ENCODE results near the gene TMEM207.

TMEM207 gene

DNA sequence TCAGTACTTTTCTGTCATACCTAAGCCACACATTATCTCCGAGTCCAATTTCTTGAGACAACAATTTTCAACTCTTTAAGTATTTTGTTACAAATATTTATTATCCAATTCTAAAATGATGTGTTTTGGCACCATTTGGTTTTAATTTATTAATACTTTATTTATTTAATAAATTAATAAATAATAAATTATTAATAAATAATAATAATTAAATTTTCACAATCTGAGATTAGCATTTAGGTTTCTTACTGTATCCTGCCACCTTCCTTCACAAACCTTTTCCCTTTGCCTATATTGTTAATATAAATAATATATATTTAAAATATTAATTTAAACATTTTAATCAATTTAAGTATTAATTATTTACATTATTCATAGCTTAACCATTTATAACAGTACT is 23.9 kb downstream of the TMEM207 start:
- no peak for DNase-seq (ENCODE audit: extremely low read depth, low read depth)
- H3K4me3 ChIP-seq (replicated peaks; ENCODE audit: low read depth, low read length) = no peak overlapping the region
- TF ChIP-seq, protein P1, sequence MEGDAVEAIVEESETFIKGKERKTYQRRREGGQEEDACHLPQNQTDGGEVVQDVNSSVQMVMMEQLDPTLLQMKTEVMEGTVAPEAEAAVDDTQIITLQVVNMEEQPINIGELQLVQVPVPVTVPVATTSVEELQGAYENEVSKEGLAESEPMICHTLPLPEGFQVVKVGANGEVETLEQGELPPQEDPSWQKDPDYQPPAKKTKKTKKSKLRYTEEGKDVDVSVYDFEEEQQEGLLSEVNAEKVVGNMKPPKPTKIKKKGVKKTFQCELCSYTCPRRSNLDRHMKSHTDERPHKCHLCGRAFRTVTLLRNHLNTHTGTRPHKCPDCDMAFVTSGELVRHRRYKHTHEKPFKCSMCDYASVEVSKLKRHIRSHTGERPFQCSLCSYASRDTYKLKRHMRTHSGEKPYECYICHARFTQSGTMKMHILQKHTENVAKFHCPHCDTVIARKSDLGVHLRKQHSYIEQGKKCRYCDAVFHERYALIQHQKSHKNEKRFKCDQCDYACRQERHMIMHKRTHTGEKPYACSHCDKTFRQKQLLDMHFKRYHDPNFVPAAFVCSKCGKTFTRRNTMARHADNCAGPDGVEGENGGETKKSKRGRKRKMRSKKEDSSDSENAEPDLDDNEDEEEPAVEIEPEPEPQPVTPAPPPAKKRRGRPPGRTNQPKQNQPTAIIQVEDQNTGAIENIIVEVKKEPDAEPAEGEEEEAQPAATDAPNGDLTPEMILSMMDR (IDR thresholded peaks at IDR 0.05; ENCODE audit: low read depth, low read length, missing control alignments) = no peak

DNA sequence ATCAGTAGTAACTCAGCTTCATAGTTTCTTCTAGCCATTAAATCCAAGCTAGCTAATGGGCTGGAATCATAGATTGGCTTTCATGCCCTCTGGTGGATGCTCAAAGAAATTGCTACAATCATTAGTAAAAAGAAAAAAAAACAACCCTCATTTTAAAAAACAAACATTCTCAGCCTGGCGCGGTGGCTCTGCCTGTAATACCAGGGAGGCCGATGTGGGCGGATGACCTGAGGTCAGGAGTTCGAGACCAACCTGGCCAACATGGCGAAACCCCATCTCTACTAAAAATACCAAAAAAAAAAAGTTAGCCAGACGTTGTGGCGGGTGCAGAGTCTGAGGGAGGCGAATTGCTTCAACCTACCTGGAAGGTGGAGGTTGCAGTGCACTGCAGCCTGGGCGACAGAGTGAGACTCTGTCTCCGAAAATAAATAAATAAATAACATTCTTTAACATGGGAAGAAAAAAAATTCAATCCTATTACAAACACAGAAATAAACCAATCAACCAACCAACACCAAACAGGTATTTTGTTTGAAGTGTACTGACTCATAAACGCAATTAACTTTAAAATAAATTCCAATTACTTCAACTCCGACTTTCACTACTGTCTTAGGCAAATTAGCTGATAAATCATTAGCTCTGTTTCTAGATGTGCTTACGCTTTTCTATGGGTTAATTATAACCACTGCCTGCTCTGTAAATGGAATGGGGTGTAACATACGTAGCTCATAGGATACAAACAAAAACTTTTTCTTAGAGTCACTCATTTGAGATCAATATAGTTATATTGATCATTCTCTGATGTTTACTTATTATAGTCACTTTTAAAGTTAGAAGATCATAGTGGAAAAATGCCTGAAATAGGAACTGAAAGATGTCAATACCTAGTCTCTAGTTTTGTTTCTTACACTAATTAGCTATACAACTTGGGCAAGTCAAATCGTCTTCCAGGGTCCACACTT is 24.9 kb downstream of the TMEM207 start:
- no peak overlapping the region for H3K4me3 ChIP-seq (replicated peaks; ENCODE audit: low read depth, low read length)
- TF ChIP-seq, protein P1 (IDR thresholded peaks at IDR 0.05; ENCODE audit: low read depth, low read length, missing control alignments) = peak; percentile 58
- peak; percentile 65 for DNase-seq (ENCODE audit: extremely low read depth, low read depth)

DNA sequence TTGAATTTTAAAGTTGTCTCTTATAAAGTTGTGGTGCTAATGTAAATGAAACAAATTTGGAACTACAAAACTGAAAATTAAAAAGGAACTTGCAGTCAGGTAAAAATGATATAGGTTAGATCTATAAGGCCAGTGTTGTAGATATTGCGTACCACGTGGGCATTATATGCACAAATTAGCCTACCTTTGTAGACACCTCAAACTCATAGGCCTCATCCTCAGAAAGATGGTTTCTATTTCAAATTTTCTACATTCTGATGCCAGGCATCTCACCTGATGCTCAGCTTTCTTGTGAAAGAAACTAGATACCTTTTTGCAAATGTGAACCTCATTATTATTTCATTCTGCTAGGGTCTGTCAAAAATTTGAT is 25.6 kb downstream of the TMEM207 start:
- H3K4me3 ChIP-seq (replicated peaks; ENCODE audit: low read depth, low read length) = no peak overlapping the region
- DNase-seq (ENCODE audit: extremely low read depth, low read depth) = no peak
- TF ChIP-seq, protein P1 (IDR thresholded peaks at IDR 0.05; ENCODE audit: low read depth, low read length, missing control alignments) = no peak

DNA sequence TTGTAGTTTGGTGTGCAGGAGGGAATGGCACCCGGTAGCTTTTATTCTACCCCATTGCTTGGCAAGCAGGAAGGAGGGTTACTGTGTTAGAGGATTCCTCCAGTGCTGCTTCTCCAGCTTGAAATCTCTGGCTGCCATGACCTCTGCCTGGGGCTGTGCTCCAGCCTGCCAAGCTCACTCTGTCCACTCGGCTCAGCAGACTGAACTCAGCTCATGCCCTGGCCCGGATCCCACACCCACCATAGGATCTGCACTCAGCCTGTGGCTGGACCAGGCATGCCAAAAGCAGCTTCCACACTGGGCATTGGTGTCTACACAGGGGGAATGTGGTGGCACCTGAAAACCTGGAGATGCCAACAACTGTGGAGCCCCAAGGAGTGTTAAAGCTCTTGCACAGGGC is 35.4 kb downstream of the TMEM207 start:
- TF ChIP-seq, protein P1 (IDR thresholded peaks at IDR 0.05; ENCODE audit: low read depth, low read length, missing control alignments) = no peak
- DNase-seq (ENCODE audit: extremely low read depth, low read depth) = no peak
- no peak overlapping the region for H3K4me3 ChIP-seq (replicated peaks; ENCODE audit: low read depth, low read length)

DNA sequence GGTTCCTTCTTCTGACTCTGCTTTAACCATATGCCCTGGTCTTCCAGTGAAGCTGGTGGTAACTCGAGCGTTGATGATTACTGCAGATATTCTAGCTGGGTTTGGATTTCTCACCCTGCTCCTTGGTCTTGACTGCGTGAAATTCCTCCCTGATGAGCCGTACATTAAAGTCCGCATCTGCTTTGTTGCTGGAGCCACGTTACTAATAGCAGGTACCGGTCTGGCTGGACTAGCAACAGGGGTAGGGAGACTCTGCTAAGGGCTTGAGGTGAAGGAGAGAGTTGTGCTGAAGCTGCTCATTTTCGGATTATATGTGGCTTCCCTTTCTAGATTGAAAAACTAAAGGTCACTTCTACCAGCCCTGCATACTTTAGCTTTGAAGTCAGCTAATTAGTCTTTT is 45.0 kb downstream of the TMEM207 start:
- no peak overlapping the region for H3K4me3 ChIP-seq (replicated peaks; ENCODE audit: low read depth, low read length)
- TF ChIP-seq, protein P1 (IDR thresholded peaks at IDR 0.05; ENCODE audit: low read depth, low read length, missing control alignments) = no peak
- DNase-seq (ENCODE audit: extremely low read depth, low read depth) = no peak

DNA sequence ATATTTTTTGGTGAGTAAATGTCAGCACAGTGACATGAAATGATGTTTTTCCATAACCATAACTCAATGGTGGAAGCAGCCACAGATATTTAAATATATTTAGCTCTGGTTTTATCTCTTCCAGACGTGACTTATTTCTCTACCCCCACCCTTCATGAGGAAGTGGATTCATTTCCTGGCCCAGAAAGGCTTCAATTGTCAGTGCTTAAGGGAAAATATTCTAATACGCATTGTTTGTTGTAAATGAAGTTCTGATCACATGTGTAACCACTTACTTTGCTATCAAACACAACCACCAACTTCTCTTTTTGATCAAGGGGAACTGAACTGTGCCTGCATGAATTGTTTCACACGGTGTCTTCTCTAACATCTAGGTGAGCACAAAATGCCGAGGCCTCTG is 47.7 kb downstream of the TMEM207 start:
- TF ChIP-seq, protein P1 (IDR thresholded peaks at IDR 0.05; ENCODE audit: low read depth, low read length, missing control alignments) = no peak
- no peak overlapping the region for H3K4me3 ChIP-seq (replicated peaks; ENCODE audit: low read depth, low read length)
- no peak for DNase-seq (ENCODE audit: extremely low read depth, low read depth)

Measured in HFF-Myc (cell line).